ENCODE results near the gene NID2.

The NID2 gene, protein sequence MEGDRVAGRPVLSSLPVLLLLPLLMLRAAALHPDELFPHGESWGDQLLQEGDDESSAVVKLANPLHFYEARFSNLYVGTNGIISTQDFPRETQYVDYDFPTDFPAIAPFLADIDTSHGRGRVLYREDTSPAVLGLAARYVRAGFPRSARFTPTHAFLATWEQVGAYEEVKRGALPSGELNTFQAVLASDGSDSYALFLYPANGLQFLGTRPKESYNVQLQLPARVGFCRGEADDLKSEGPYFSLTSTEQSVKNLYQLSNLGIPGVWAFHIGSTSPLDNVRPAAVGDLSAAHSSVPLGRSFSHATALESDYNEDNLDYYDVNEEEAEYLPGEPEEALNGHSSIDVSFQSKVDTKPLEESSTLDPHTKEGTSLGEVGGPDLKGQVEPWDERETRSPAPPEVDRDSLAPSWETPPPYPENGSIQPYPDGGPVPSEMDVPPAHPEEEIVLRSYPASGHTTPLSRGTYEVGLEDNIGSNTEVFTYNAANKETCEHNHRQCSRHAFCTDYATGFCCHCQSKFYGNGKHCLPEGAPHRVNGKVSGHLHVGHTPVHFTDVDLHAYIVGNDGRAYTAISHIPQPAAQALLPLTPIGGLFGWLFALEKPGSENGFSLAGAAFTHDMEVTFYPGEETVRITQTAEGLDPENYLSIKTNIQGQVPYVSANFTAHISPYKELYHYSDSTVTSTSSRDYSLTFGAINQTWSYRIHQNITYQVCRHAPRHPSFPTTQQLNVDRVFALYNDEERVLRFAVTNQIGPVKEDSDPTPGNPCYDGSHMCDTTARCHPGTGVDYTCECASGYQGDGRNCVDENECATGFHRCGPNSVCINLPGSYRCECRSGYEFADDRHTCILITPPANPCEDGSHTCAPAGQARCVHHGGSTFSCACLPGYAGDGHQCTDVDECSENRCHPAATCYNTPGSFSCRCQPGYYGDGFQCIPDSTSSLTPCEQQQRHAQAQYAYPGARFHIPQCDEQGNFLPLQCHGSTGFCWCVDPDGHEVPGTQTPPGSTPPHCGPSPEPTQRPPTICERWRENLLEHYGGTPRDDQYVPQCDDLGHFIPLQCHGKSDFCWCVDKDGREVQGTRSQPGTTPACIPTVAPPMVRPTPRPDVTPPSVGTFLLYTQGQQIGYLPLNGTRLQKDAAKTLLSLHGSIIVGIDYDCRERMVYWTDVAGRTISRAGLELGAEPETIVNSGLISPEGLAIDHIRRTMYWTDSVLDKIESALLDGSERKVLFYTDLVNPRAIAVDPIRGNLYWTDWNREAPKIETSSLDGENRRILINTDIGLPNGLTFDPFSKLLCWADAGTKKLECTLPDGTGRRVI (N-terminal part only)

GRCh38 chr14:52068615-52069306 is at the start of gene NID2:
NID2 (minus strand) TSS chr14:52069059; CDS start chr14:52068994, 65 bp downstream.
- DNase-seq (ENCODE audit: low spot score): peak; percentile 32

- no peak for DNase-seq (ENCODE audit: low spot score)
Measured at GRCh38 chr14:52117111-52117832, 48.4 kb upstream of the NID2 start.

DNA sequence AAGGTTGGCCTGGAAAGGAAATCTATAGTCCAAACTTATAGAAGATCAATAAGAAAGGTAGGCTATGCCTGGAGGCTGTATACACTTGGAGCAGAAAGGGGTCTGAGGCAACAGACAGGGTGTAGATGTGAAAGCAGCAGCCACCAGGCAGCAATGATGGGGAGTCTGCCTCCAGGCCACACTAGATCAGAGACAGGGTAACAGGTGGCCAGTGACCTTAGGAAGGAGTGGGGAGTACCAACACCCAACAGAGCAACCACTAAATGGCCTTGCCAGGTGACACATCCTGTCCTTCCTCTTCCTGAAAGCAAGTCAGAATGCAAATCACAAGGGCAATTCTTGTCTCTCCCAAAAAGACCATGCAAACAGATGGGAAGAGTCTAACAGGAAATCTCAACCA is 46.4 kb upstream of the NID2 start:
- no peak for DNase-seq (ENCODE audit: low spot score)

GRCh38 chr14:52112336-52113018 is 43.6 kb upstream of the NID2 start:
- DNase-seq (ENCODE audit: low spot score): no peak

- DNase-seq (ENCODE audit: low spot score): no peak
Measured at GRCh38 chr14:52111583-52111982, 42.7 kb upstream of the NID2 start.

- no peak for DNase-seq (ENCODE audit: low spot score)
Measured at GRCh38 chr14:52110441-52111086, 41.7 kb upstream of the NID2 start.

DNA sequence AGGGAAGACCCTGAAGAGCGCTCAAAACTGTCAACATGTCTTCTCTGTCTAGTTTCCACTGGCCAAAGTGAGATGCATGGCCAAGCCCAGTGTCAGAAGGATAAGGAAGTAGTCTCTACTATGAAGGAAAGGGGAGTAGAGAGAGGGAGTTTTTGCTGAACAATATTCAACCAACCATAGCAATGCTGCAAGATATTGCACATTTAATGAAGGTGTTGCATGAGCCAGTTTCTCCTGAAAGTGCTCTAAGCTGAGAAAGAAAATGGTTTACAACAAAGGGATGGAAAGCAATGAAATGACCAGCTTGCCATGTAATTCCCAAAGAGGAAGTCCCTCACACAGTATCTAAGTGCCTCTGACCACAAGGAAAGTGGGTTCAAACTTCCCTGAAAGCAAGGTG is 40.0 kb upstream of the NID2 start:
- no peak for DNase-seq (ENCODE audit: low spot score)

DNA sequence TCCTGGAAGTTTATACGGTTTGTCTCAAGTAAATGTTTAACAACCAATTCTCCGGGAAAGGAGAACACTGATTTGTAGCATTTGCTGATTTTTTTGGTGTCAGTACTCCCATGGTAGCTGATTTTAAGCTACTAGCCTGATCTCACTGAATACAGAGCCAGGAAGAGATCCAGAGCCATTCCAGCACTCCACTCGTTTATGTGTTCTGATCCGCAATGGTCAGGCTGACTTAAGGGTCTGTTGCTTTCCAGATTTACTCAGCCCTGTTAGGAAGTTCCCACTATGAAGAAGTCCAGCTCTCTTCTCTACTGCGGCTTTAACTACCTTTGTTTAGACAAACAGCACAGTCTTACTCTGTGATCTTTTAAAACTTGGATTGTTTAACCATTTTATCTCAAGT is 38.0 kb upstream of the NID2 start:
- no peak for DNase-seq (ENCODE audit: low spot score)

GRCh38 chr14:52103416-52103815 is 34.6 kb upstream of the NID2 start:
- no peak for DNase-seq (ENCODE audit: low spot score)

- no peak for DNase-seq (ENCODE audit: low spot score)
Measured at GRCh38 chr14:52095794-52096193, 26.9 kb upstream of the NID2 start.

- no peak for DNase-seq (ENCODE audit: low spot score)
Measured at GRCh38 chr14:52095336-52095735, 26.5 kb upstream of the NID2 start.

- DNase-seq (ENCODE audit: low spot score): no peak
Measured at GRCh38 chr14:52094546-52095271, 25.9 kb upstream of the NID2 start.

DNA sequence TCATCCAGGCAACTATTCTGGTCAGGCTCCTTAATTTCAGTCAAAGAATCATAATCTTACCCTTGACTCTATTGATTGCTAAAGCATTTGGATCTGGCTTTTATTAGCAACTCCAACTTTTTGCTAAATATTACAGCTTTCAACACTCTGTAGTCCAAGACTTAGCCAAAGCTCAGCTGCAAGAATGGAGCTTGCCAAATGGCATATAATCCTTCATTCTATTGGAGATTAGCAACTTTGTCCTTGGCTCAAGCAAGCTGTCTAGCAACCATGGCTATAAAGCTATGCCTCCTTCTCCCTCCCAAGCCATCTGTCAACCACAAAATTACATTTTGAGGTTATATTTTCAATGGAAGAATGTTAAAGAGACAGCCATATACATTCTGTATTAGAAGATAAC is 23.1 kb upstream of the NID2 start:
- DNase-seq (ENCODE audit: low spot score): no peak

- DNase-seq (ENCODE audit: low spot score): no peak
Measured at GRCh38 chr14:52090936-52091335, 22.1 kb upstream of the NID2 start.

GRCh38 chr14:52089218-52089617 is 20.4 kb upstream of the NID2 start:
- no peak for DNase-seq (ENCODE audit: low spot score)

- no peak for DNase-seq (ENCODE audit: low spot score)
Measured at GRCh38 chr14:52086711-52087110, 17.9 kb upstream of the NID2 start.

GRCh38 chr14:52082903-52083302 is 14.0 kb upstream of the NID2 start:
- no peak for DNase-seq (ENCODE audit: low spot score)

DNA sequence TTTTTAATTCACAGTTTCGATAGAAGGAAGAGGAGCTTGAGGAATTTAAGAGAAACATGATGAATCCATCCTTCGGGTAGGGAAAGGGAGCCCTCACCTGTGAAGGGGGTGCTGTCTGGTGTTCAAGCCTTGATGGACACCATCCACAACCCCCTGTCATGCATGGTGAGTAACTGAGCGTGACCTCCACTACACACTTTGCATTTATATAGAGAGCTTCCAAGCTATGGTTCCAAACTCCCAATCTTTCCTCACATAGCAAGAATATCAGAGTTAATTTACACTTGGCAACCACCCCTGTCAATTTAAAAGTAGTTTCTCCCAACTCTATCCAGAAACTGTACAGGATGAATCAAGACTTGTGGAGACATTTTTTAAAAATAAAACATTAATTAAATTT is 13.1 kb upstream of the NID2 start:
- DNase-seq (ENCODE audit: low spot score): no peak
